Stimulated activated CD8-positive, alpha-beta memory T cell treated with anti-CD3 and anti-CD28 coated beads, Interleukin-2, amount 100 ng/mL, for 1 hour (primary cell): ENCODE results near the gene MAN1C1.
"Not testable (repeated sequence)": the region's sequence is repeated elsewhere in the genome, so short reads cannot be mapped to it uniquely, and the experiment has no call there.

ENCODE experiments used
- DNase-seq, 2 donors: peaks; one replicate each; pipeline ENCODE4 v3.0.0-alpha.2; 2020; ENCODE audit warnings: low read depth in 2 of 2

MAN1C1 gene

DNA sequence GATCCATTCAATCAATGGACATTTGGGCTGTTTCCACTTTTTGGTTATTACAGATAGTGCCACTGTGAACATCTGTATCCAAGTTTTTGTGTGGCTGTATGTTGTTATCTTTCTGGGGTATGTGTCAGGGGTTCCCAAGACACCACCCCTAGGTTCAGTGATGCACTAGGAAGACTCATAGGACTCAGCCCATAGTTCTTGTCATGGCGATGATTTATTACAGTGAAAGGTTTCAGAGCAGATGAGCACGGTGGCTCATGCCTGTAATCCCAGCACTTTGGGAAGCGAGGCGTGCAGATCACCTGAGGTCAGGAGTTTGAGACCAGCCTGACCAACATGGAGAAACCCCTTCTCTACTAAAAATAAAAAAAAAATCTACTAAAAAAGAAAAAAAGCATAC lies 64.1 kb downstream of the MAN1C1 start:
- DNase-seq, result no peak

- no peak for DNase-seq
These were observed 65.5 kb downstream of the MAN1C1 start for GRCh38 chr1:25682059-25682601.

DNA sequence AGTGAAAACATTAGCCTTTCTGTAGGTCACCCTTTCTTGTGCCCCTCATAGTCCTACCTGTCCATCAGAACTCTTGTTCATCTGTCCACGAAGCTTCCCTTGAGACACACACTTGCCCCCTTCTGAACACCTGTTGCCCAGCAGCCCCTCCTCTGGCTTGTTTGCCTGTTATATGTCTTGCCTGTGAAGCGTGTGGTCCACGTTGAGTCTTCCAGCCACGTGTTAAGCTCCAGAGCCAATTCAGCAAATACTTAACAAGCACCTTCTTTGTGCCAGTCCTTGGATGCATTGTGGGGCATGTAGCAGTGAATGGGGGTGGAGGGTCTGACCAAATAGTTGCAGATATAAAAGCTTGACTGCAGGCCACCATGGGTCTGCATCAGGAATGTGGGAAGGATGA lies 66.6 kb downstream of the MAN1C1 start:
- DNase-seq, result no peak

DNA sequence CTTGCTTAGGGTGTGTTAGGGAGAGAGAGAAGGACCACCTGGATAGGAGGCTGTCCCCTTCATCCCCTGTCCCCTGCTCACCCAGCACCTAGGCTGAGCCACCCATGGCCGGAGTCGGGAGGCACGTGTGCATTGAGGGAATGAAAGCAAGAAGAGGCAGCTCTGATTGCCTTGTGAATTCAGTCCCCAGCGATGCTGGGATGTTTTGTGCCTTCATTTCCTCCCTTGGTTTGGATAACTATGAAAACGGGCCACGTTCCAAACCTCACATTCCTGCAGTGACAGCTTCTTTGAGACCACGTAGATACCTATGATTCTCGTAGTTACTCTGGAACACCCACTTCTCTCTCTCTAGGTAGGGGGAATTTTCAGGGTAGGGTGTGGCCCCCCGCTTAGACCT lies 67.1 kb downstream of the MAN1C1 start:
- no peak for DNase-seq

- DNase-seq, result no peak
These were observed 67.8 kb downstream of the MAN1C1 start for GRCh38 chr1:25684216-25684965.

- no peak for DNase-seq
These were observed 68.7 kb downstream of the MAN1C1 start for GRCh38 chr1:25685211-25685750.

DNA sequence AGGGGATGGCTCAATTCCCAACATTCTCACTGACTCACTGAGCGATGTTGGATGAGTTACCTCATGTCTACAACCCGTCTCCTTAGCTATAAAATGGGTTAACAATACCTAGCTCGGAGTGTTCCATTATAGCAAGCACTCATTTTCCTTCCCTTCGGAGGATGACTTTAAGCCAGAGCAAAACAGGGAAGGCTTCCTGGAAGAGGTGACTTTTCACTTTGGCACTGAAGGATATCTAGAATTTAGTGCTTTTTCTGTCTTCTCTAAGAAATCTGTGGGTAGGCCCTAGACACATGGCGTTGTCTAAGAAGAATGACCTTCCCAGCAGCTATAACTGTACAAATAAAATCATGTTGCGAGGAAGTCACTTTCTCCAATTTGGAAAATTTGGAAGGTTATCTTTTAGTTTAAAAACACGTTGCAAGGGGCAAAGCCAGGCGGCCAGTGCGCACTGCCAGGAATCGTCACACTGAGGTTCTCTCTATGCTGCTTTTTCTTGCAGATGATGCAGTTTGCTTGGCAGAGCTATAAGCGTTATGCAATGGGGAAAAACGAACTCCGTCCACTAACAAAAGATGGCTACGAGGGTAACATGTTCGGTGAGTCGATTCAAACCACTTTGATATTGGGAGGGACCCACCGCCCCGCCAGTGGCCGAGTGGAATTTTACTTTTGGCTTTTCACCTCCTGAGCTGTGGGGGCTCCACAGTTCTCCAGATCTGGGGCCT lies 69.5 kb downstream of the MAN1C1 start:
- no peak for DNase-seq

GRCh38 chr1:25687221-25688017 lies 70.8 kb downstream of the MAN1C1 start:
- DNase-seq, result no peak

DNA sequence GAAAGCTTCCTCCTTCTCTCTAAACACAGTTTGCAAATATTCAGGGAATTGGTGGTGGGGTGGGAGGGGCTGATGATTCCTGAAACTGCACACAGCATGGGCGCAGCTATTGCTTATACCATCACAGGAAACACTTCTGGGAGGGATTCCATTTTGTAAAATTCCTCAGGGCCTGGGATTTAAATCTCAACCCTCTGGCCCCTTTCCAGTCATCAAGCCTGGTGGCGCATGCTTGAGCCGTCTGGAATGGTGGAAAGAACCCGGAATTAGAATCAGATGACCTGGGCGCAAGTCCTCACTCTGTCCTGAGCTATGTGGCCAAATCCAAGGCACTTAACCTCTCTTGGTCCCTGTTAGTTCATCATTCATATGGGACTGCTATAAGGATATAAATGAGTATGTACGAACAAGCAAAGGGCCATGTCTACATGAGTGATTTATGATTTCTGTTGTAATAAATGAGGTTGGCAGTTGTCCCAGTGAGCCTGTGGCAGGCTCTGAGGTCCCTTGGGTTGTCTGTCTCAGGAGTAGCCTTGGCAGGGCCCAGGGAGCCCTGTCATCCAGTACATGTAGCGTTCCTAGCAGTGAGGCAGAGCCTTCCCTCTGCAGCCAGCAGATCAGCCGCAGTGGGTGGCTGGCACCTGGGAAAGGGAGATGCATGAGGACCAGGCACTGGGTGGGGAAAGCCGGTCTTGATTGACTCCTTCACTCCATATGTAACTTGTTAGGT lies 72.0 kb downstream of the MAN1C1 start:
- DNase-seq, result no peak

DNA sequence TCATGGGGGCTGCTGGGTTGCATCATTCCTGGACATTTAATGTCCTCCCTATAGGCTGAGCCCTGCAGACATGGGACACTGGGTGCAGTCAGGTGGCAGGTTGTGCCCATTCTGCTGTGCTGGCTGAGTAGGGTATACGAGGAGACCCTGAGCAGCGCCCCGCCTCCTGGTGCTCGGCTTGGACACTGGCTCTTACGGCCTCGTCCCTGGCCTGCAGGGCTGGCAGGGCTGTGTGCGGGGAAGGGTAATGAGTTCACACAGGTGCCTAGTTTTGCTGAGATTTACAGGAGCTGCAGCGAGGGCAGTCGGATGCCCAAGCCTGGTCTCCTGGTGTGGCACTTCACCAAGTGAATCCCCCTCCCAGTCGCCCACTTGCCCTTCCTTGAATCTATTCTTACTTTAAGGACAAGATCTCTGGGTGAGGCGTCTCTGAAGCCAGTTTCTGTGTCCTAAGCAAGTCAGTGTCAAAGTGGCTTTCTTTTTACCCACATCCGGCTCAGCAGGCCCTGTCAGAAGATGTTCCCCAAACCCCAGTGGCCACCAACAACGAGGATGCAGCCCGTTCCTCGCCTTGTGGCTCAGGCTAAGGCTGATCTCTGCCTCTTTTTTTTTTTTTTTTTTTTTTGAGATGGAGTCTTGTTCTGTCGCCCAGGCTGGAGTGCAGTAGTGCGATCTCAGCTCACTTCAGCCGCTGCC lies 73.2 kb downstream of the MAN1C1 start:
- no peak for DNase-seq

- DNase-seq, result no peak
These were observed 73.9 kb downstream of the MAN1C1 start for GRCh38 chr1:25690396-25690956.

DNA sequence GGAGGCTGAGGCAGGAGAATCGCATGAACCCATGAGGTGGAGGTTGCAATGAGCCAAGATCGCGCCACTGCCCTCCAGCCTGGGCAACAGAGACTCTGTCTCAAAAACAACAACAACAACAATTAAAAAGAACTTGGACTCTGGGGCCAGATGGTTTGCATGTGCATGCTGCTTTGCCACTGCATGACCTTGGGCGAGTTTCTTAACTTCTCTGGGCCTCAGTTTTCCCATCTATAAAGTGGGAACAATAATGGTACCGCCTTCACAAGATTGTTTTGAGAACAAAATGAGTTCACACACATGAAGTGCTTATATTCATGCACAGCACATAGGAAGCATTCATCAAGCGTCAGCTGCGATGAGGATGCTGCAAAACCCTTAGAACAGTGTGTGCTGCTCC lies 74.6 kb downstream of the MAN1C1 start:
- DNase-seq, result no peak

DNA sequence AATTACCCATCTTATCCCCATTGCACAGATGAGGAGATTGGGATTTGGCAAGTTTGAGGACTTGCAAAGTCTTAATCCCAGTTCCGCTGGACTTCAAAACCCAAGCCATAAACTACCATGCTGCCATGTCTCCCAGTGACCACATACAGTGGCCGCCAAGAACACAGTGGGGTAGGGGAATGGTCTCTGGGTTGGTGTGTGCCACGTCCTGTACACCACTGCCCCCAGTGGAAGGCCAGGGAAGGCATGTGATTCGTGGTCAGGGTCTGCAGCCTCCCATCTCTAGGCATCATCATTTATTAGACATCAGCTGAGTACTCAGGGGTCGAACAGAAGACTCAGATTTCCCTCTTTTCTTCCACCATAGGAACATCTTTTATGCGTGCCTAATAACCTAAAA lies 76.0 kb downstream of the MAN1C1 start:
- DNase-seq, result no peak

DNA sequence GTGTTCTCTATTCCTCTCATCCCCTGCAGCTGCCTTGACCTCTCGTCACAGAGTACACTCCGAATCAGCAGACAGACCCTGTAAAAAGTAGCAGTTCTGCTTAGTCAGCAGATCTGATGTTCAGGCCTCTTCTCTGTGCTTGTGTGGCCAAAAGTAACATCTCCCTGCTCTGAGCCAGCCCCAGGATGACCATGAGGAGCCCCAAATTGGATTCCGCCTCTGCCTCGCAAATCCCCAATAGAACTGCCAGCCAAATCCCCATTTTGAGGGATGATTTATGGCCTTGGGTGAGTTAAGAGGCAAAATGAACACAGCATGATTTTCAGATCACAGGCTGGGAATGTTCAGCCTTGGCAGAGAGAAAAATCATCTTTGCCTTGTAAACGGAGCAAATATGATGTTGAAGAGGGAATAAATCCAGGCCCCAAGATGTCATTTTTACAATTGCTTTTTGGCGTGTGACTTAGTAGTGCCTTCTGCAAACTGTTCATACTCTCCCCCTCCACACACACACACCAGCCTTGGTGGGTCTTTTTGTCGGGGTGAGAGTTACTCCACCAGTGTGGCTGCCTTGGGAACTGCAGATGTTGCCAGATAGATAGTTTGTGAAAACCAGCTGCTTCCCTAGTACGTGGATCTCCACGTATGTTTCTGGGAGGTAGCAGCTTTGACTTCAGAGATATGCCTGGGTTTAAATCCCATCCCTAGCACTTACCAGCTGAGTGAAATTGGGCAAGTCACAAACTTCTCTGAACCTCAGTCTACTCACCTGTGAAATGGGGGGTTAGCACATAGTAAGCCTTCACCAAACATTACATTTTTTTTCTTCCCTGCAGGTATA lies 77.8 kb downstream of the MAN1C1 start:
- no peak for DNase-seq

DNA sequence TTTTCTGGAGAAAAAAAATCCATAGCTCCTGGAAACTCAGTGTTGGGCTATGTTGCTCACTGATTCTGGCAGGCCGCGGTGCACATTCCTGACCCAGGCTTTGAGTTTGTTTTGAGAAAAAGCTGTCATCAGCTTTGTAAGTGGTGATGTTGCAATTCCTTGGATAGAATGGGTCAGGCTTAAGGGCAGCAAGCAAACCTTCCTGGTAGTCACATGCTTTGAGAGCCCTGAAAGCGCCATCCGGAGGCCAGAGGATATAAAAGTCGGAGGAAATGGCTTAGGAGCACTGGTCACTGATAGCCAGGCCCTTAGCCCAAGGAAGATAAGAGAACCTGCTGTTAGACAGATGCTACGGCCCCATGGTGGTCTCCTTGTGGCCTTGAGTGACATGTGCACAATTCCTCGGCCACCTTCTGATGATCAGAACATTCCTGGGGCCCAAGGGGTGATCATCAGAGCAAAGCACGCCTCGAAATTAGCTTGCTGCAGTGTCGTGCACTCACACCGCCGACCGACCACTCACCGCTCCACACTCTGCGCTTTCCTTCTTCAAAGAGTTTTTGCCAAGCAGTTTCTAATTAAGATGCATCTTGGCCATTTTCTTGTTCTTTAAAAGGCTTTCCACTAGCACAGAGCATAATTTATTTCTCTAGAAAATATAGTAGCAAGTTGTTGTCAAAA lies 78.6 kb downstream of the MAN1C1 start:
- no peak for DNase-seq

- DNase-seq, result no peak
These were observed 79.2 kb downstream of the MAN1C1 start for GRCh38 chr1:25695771-25696311.

GRCh38 chr1:25696643-25697042 lies 80.1 kb downstream of the MAN1C1 start:
- DNase-seq, result not testable (repeated sequence)

DNA sequence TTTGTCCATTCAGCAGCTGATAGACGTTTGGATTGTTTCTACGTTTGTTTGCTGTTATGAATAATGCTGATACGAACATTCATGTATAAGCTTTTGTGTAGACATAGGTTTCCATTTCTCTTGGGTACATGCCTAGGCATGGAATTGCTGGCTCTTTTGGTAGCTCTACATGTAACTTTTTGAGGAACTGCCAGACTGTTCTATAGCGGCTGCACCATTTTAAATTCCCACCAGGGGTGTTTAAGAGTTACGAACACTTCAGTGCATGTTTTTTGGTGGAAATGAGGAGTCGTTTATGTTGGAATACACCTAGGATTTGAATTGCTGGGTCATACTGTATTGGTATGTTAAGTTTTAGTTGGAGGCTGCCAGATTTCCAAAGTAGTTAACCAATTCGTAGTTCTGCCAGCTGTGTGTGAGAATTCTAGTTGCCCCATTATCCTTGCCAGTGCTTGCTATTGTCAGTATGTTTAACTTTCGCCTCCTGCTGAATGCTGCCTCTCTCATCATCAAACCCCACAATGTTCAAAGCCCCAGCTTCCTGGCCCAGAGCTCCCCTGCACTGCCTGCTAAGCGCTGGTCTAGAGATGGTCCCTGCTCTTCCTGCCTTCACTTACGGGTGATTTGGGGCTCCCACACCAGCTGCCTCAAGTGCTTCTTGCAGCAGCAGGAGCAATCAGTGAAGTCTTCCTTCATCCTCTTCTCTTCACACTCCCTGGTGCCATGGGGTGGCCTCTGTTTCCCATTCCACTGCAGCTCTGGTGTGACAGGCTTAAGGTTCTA lies 81.0 kb downstream of the MAN1C1 start:
- DNase-seq, result no peak
